ENCODE results near the gene GPX2. TPM values are rescaled to one million over a fixed set of nuclear protein-coding genes. Genes with fewer than 3 reads are reported as not detected.

Gene GPX2
- total RNA-seq, 2 donors from 2014 or later = 2.6 to 3.7 TPM

DNA sequence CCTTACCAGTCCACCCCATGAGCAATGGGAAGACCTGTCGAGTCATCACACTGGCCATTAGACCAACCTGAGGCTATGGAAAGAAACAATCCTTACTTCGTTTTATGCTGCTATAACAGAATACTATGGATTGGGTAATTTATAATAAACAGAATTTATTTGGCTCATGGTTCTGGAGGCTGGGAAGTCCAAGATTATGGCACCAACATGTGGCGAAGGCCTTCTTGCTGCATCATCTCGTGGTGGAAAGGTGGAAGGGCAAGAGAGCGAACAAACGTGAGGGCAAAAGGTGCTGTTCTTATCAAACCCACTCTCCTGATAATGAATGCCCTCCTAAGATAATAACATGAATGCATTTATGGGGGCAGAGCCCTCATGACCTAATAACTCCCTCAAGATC is 53.2 kb downstream of the GPX2 start:
- Histone ChIP-seq H3K27me3 (ENCODE audit: control insufficient read depth, insufficient read depth, low read length, poor library complexity, severe bottlenecking) (peaks cover 24% of the 10 kb centered on the region), H3K9me3 (ENCODE audit: control insufficient read depth, low read length) (no peaks in the 10 kb centered on the region), H3K4me3 (ENCODE audit: low read length) (no peak overlapping the region), H3K27ac (ENCODE audit: low read depth, low read length) (no peak overlapping the region), H3K36me3 (ENCODE audit: control insufficient read depth, insufficient read depth, low read length) (no peaks in the 10 kb centered on the region), H3K4me1 (ENCODE audit: control insufficient read depth, insufficient read depth, low read length) (no peaks in the 10 kb centered on the region), H3K9ac (ENCODE audit: extremely low read depth, low read length, poor library complexity, severe bottlenecking) (no peak overlapping the region)
- TF ChIP-seq CTCF (conservative IDR thresholded peaks at IDR 0.05) = no peak
- Mint-ChIP-seq H3K4me1 (no peaks in the 10 kb centered on the region), H3K36me3 (ENCODE audit: low read depth) (no peaks in the 10 kb centered on the region), H3K27me3 (ENCODE audit: insufficient read depth) (peaks cover 20% of the 10 kb centered on the region), H3K9me3 (no peaks in the 10 kb centered on the region), H3K27ac (no peak overlapping the region), H3K4me3 (no peak overlapping the region)
- no peak for DNase-seq
- 87 to 96% methylated on average over 4 to 6 of the region's 6 CpGs for WGBS, 2 experiments (ENCODE audit: insufficient coverage in 1 of 2, insufficient read length in 1 of 2)

Other genes starting within 250 kb of the GPX2 start
- gene PLEKHG3, start 238.3 kb downstream of the GPX2 start, total RNA-seq = 10 to 100 TPM; 31.7 to 52.6 TPM
- gene SPTB, start 62.8 kb downstream of the GPX2 start, total RNA-seq = 1 to 10 TPM in 1 of 2 donors, under 1 TPM in 1; 0.77 to 1.4 TPM
- 10 to 100 TPM; 56.7 to 63.2 TPM for gene CHURC1, start 28.3 kb downstream of the GPX2 start, total RNA-seq
- gene RAB15, start 29.6 kb upstream of the GPX2 start, total RNA-seq = 10 to 100 TPM; 48.7 to 77.2 TPM
- gene FNTB, start 44.1 kb upstream of the GPX2 start, total RNA-seq = 10 to 100 TPM; 17.2 to 21.3 TPM
- 10 to 100 TPM; 44.3 to 49.0 TPM for gene MAX, start 159.8 kb upstream of the GPX2 start, total RNA-seq

Measured in endodermal cell (in vitro differentiated cells).